OCI-LY7 (cell line): ENCODE data around the gene LRRC42. TPM values are rescaled to one million over a fixed set of nuclear protein-coding genes. Genes with fewer than 3 reads are reported as not detected.
A peak's percentile ranks its signal among the peaks of the same experiment; 100 is the strongest.

Experiments used
- BruUV-seq: library from RNA; stranded (reverse); fragments of 400-500 nt; replicated peaks from 2 replicates; lab custom pipeline; 2021; lab: Mats Ljungman, UMichigan
- CTCF ChIA-PET: fragments of 300-600 bp; sonication (Branson Sonifier 250); formaldehyde crosslinking; loops from one replicate; lab custom pipeline; 2022; ENCODE audit warnings: antibody characterized with exemption; ENCODE audit not compliant: unreplicated experiment; lab: Charles Lee
- POLR2A ChIA-PET: fragments of 300-600 bp; sonication (Branson Sonifier 250); formaldehyde crosslinking; loops from one replicate; lab custom pipeline; 2022; ENCODE audit warnings: antibody characterized with exemption; lab: Charles Lee
- DNase-seq: peaks from one replicate; pipeline ENCODE4 v3.0.0-alpha.2; 2015; ENCODE audit warnings: low spot score
- H2AFZ ChIP-seq: fragments of 200-600 bp; sonication (generic), shearing (Covaris generic); 2 replicates; pipeline ENCODE4 v1.6.1; 2014; ENCODE audit warnings: mild to moderate bottlenecking, antibody characterized with exemption, low read length, moderate library complexity
- H3K27ac ChIP-seq: fragments of 200-600 bp; sonication (generic); 2 replicates; pipeline ENCODE4 v1.5.1; 2014; ENCODE audit warnings: mixed run types, low read depth, mild to moderate bottlenecking, moderate library complexity, low read length, inconsistent platforms; ENCODE audit not compliant: poor library complexity, severe bottlenecking
- H3K36me3 ChIP-seq: fragments of 200-600 bp; sonication (generic); 2 replicates; pipeline ENCODE4 v1.6.1; 2014; ENCODE audit warnings: mild to moderate bottlenecking, antibody characterized with exemption, low read length, moderate library complexity, mixed read lengths; ENCODE audit not compliant: insufficient read depth
- H3K4me1 ChIP-seq: fragments of 200-600 bp; sonication (generic); 2 replicates; pipeline ENCODE4 v1.5.1; 2014; ENCODE audit warnings: mild to moderate bottlenecking, low read length; ENCODE audit not compliant: insufficient read depth, poor library complexity, severe bottlenecking
- H3K4me2 ChIP-seq: fragments of 200-600 bp; sonication (generic); 2 replicates; pipeline ENCODE4 v1.6.1; 2014; ENCODE audit warnings: mild to moderate bottlenecking, low read length
- H3K4me3 ChIP-seq: fragments of 200-600 bp; sonication (generic); 2 replicates; pipeline ENCODE4 v1.5.1; 2014; ENCODE audit warnings: mild to moderate bottlenecking, low read depth, low read length; ENCODE audit not compliant: poor library complexity, severe bottlenecking
- H3K79me2 ChIP-seq: fragments of 200-600 bp; sonication (generic); 2 replicates; pipeline ENCODE4 v1.6.1; 2016; ENCODE audit warnings: low read depth, mild to moderate bottlenecking, low read length, moderate library complexity, mixed read lengths; ENCODE audit not compliant: insufficient read depth
- H3K9me2 ChIP-seq: fragments of 200-600 bp; sonication (generic); 2 replicates; pipeline ENCODE4 v1.6.1; 2016; ENCODE audit warnings: mild to moderate bottlenecking, low read length, mixed read lengths; ENCODE audit not compliant: insufficient read depth
- H3K9me3 ChIP-seq: fragments of 200-600 bp; sonication (generic); 2 replicates; pipeline ENCODE4 v1.6.1; 2014; ENCODE audit warnings: mild to moderate bottlenecking, mixed run types, low read length, mixed read lengths
- H4K20me1 ChIP-seq: fragments of 200-600 bp; sonication (generic); 2 replicates; pipeline ENCODE4 v1.6.1; 2014; ENCODE audit warnings: mild to moderate bottlenecking, antibody characterized with exemption, low read length, moderate library complexity, mixed read lengths; ENCODE audit not compliant: insufficient read depth
- CTCF ChIP-seq: fragments of 200-600 bp; sonication (generic); conservative IDR thresholded peaks from 2 replicates; pipeline ENCODE4 v1.5.1; 2014; ENCODE audit warnings: mild to moderate bottlenecking, antibody characterized with exemption, low read length, moderate library complexity, mixed read lengths
- EZH2phosphoT487 ChIP-seq: fragments of 200-600 bp; sonication (generic); IDR thresholded peaks from 2 replicates; pipeline ENCODE4 v1.6.1; 2018; ENCODE audit warnings: low read depth, borderline replicate concordance, mild to moderate bottlenecking, mixed run types, antibody characterized with exemption, low read length, moderate library complexity, mixed read lengths
- intact Hi-C: fragments of 100-400 bp; cut with micrococcal nuclease; formaldehyde crosslinking; loops from one replicate; pipeline ENCODE4 v1.10.0; 2022; ENCODE audit not compliant: unreplicated experiment
- total RNA-seq, 2 experiments: library from RNA; depleted of rRNA in 1 of 2; stranded (reverse); fragments of >200 nt in 1 of 2; shearing (Covaris generic) in 1 of 2; gene quantifications; 2 replicates each; pipeline ENCODE4 v1.2.3, GENCODE V29; 2014 to 2022

Gene LRRC42
- total RNA-seq, 2 experiments from 2014 or later: 17.5 to 18.5 TPM

GRCh38 chr1:53949023-53949990 is 3.2 kb downstream of the LRRC42 start:
- H3K4me2 ChIP-seq: no peak overlapping the region
- intact Hi-C loops: loop anchor here (1.0 to 5.0 kb wide), 3 partner anchors 61 to 88 kb away; partner anchors contain the start of gene YIPF1
- H2AFZ ChIP-seq: no peak overlapping the region
- BruUV-seq: no TSS peak
- no peaks in the 10 kb centered on the region for H4K20me1 ChIP-seq
- no peaks in the 10 kb centered on the region for H3K9me2 ChIP-seq
- no peak for TF ChIP-seq EZH2phosphoT487
- peak; percentile 88 for TF ChIP-seq CTCF
- peaks cover 12% of the 10 kb centered on the region; the same call in 1 of the 2 replicates for H3K79me2 ChIP-seq
- CTCF ChIA-PET: no interaction called here
- no peak overlapping the region for H3K4me3 ChIP-seq
- H3K4me1 ChIP-seq: peaks cover 15% of the 10 kb centered on the region
- peak; percentile 66 for DNase-seq
- POLR2A ChIA-PET: interaction anchor here (0.5 kb wide), 1 partner anchor 64 kb away, joined by 6 read pairs; no protein-coding TSS in a partner anchor
- H3K36me3 ChIP-seq: peaks cover 28% of the 10 kb centered on the region; the same call in 1 of the 2 replicates
- no peaks in the 10 kb centered on the region for H3K9me3 ChIP-seq
- H3K27ac ChIP-seq: no peak overlapping the region

DNA sequence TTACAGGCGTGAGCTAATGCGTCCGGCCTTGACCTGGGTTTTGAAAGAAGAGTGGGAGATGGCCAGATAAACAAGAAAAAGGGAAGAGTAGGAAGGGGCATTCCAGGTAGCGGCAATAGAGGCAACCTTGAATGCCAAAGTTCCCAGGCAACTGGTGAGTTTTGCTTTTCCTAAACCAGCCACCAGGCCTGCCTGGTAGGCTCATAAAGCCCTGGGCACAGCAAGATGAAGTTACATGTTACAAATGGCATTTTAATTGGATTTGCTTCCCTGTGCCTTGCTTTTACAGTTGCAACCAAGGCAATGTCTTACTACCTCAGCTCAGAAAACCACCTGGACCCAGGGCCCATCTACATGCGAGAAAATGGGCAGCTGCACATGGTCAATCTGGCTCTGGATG is 5.5 kb downstream of the LRRC42 start:
- no peak overlapping the region for H2AFZ ChIP-seq
- no peak overlapping the region for H3K4me2 ChIP-seq
- intact Hi-C loops: no loop called here
- no peaks in the 10 kb centered on the region for H3K9me2 ChIP-seq
- no peak for TF ChIP-seq CTCF
- TF ChIP-seq EZH2phosphoT487: no peak
- H3K36me3 ChIP-seq: peaks cover 33% of the 10 kb centered on the region; the same call in 1 of the 2 replicates
- H3K9me3 ChIP-seq: no peaks in the 10 kb centered on the region
- DNase-seq: no peak
- H3K4me1 ChIP-seq: peaks cover 10% of the 10 kb centered on the region
- peaks cover 6% of the 10 kb centered on the region; the same call in 1 of the 2 replicates for H3K79me2 ChIP-seq
- no peaks in the 10 kb centered on the region for H4K20me1 ChIP-seq
- ChIA-PET POLR2A (interaction anchor here (1.6 kb wide), 1 partner anchor 10 kb away, joined by 5 read pairs; no protein-coding TSS in a partner anchor), CTCF (no interaction called here)
- no TSS peak for BruUV-seq
- H3K4me3 ChIP-seq: no peak overlapping the region
- no peak overlapping the region for H3K27ac ChIP-seq
